ENCODE data around the gene UROC1. TPM values are rescaled to one million over a fixed set of nuclear protein-coding genes. Genes with fewer than 3 reads are reported as not detected.
A peak's percentile ranks its signal among the peaks of the same experiment; 100 is the strongest.

Gene UROC1
- total RNA-seq, 1 donor from 2014 or later = not detected

DNA sequence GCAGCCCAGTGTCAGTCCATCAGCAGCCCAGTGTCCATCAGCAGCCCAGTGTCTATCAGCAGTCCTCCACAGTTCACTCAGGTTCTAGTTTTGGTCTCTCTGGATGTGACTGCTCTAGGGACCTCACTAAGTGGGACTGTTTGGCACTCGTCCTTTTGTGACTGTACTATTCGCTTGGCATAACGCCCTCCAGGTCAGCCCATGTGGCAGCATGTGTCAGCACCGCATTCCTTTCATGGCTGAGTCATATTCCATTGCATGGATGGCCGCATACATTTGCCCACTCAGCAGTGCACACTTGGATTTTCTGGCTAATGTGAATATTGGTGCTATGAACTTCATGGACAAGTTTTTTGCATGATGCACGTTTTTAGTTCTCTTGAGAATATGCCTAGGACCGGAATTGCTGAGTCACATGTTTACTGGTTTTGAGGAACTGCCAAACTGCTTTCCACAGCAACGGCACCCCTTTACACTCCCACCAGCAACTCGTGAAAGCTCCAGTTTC, 22.8 kb upstream of the UROC1 start:
- Mint-ChIP-seq H3K4me3 (no peak overlapping the region), H3K27me3 (ENCODE audit: low read depth) (peaks cover 16% of the 10 kb centered on the region), H3K27ac (no peak overlapping the region), H3K9me3 (no peaks in the 10 kb centered on the region), H3K36me3 (no peaks in the 10 kb centered on the region), H3K4me1 (no peaks in the 10 kb centered on the region)
- peak in 1 of 2 experiments; percentile 32 for DNase-seq (ENCODE audit: low spot score in 2 of 2, unreplicated experiment in 2 of 2)
- TF ChIP-seq CTCF (IDR thresholded peaks at IDR 0.05; ENCODE audit: unreplicated experiment) = no peak

DNA sequence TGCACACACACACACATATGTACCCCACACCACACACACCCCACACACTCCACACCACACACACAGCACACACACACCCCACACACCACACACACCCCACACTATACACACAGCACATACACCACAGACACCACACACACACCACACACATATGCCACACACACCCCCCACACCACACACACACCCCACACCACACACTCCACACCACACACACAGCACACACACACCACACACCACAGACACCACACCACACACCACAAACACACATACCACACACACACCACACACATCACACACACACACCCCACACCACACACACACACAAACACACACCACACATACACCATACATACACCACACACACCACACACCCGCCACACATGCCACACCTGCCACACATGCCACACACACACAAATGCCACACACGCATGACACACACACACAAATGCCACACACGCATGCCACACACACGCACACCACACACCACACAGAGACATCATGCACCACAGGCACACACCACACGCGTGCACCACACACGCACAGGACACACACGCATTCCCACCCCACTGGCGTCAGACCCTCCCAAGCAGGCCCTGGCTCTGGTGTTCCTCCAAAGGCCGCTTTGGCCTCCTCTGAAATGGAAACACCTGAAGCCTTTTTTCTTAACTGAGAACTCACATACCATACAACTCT, 22.1 kb upstream of the UROC1 start:
- no peak overlapping the region for H3K27ac Mint-ChIP-seq

GRCh38 chr3:126538966-126539365, 21.4 kb upstream of the UROC1 start:
- Mint-ChIP-seq H3K4me3 (no peak overlapping the region), H3K4me1 (no peaks in the 10 kb centered on the region), H3K27me3 (ENCODE audit: low read depth) (peaks cover 31% of the 10 kb centered on the region), H3K9me3 (no peaks in the 10 kb centered on the region), H3K36me3 (no peaks in the 10 kb centered on the region), H3K27ac (no peak overlapping the region)
- no peak for DNase-seq (ENCODE audit: low spot score in 2 of 2, unreplicated experiment in 2 of 2)
- TF ChIP-seq CTCF (IDR thresholded peaks at IDR 0.05; ENCODE audit: unreplicated experiment) = no peak

More for the DNA sequence above, 22.1 kb upstream of the UROC1 start:
- no peaks in the 10 kb centered on the region for H3K4me1 Mint-ChIP-seq
- no peaks in the 10 kb centered on the region for H3K9me3 Mint-ChIP-seq
- TF ChIP-seq CTCF (IDR thresholded peaks at IDR 0.05; ENCODE audit: unreplicated experiment) = no peak
- no peak overlapping the region for H3K4me3 Mint-ChIP-seq
- H3K36me3 Mint-ChIP-seq = no peaks in the 10 kb centered on the region
- no peak for DNase-seq (ENCODE audit: low spot score in 2 of 2, unreplicated experiment in 2 of 2)
- H3K27me3 Mint-ChIP-seq (ENCODE audit: low read depth) = peaks cover 23% of the 10 kb centered on the region

DNA sequence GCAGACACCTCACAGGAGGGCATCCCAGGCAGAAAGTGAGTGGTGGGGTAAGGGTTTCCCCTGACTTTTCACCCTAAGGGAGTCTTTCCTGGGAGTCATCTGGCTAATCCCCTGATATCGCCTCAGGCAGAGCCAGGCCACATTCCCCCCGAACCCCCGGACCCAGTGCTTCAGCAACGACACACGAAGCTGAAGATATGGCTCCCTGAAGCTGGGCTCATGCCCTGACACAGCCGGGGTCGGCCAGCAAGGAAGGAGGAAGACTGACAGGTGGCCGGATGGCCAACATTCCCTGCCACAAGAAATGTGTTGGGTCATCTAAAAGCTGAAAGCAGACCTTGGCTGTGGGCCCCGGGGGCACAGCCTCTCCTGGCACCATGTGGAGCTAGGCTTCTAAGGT, 20.7 kb upstream of the UROC1 start:
- H3K27ac Mint-ChIP-seq = no peak overlapping the region
- no peaks in the 10 kb centered on the region for H3K36me3 Mint-ChIP-seq
- no peak for TF ChIP-seq CTCF (IDR thresholded peaks at IDR 0.05; ENCODE audit: unreplicated experiment)
- no peaks in the 10 kb centered on the region for H3K9me3 Mint-ChIP-seq
- peaks cover 37% of the 10 kb centered on the region for H3K27me3 Mint-ChIP-seq (ENCODE audit: low read depth)
- no peak overlapping the region for H3K4me3 Mint-ChIP-seq
- no peaks in the 10 kb centered on the region for H3K4me1 Mint-ChIP-seq
- DNase-seq (ENCODE audit: low spot score in 2 of 2, unreplicated experiment in 2 of 2) = peak in 1 of 2 experiments; percentile 5

DNA sequence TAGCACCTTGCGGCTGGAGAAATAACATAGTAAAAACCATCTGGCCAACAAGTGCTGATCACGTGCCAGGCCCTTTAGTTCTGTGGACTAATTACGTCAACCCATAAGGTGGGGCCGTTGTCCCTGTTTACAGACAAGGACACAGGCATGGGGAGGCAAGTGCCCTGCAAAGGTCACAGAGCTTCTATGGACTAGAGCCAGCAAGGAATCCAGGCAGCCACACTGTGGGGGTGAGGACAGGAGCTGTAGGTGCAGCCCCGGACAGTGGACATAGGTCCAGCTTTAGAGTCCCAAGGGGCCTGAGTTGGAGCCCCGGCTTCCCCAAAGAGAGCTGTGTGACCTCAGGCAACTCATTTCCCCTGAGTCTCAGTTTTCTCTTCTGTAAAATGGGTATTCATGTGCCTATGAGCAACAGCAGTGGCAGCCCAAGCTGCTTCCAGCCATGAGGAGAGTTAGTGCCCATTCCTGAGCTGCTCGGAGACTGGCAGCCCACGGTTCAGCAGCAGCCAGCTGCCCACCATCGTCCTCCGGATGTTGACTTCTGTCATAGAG, 20.2 kb upstream of the UROC1 start:
- peak in 1 of 2 experiments; percentile 8 for DNase-seq (ENCODE audit: low spot score in 2 of 2, unreplicated experiment in 2 of 2)
- H3K9me3 Mint-ChIP-seq = no peaks in the 10 kb centered on the region
- H3K27me3 Mint-ChIP-seq (ENCODE audit: low read depth) = peaks cover 42% of the 10 kb centered on the region
- no peak overlapping the region for H3K27ac Mint-ChIP-seq
- H3K4me3 Mint-ChIP-seq = no peak overlapping the region
- H3K4me1 Mint-ChIP-seq = no peaks in the 10 kb centered on the region
- TF ChIP-seq CTCF (IDR thresholded peaks at IDR 0.05; ENCODE audit: unreplicated experiment) = no peak
- H3K36me3 Mint-ChIP-seq = no peaks in the 10 kb centered on the region
